GM10847 (cell line): ENCODE results near the gene CERCAM.

ENCODE experiments used
- POLR2A ChIP-seq: IDR thresholded peaks from 2 replicates; pipeline ENCODE4 v1.6.1; 2011; ENCODE audit not compliant: insufficient read length; ENCODE audit errors: extremely low read depth

CERCAM gene

DNA sequence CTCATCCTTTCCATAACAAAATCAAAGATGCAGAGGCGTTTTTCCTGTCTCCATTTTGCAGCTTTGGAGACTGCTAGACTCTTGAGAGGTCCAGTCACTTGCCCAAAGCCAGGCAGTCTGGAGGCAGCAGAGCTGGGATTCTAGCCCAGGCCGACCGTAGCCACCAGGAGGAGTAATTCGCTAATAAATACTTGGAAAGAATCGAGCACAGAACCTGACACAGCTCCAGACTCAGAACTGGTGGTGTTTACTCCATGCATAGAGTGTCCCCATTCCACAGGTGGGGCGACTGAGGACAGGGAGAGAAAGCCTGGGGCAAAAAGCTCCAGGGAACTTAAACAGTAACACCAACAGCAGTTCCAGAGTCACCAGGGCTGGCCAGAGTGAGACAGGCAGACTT is 10.7 kb upstream of the CERCAM start:
- no peak for TF ChIP-seq POLR2A

DNA sequence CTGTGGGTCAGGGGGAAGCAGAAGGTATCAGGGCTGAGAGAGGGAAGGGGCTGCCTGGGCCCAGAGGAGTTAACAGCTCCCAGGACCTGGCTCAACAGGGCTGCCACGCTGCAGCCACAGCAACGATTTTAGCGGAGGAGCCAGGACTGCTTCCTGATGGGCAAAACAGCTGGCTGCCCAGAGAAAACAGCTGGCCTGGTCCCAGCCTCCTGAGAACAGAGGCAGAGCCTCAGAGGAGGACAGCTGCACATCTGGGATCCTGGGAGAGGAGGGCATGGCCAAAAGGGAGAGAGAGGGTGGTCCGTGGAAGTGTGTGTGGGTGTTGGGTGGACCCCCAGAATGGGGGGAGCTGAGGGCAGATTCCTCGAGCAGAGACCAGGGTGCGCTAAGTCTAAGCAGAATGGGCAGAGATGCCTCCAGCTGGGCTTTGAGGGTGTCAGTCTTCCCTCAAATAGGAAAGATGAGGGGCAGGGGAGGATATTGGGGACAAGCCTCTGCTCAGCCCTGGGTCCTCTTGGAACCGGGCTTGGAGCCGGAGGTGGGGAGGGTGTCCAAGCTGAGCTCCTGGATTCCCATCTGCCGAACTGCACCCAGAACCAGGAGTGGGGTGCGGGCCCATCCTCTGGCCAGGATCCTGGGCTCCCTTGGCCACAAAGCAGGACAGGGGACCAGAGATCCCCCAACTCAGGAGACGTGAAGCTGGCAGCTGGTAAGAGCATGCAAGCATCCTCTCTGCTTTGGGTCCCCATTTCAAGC is 9.1 kb upstream of the CERCAM start:
- TF ChIP-seq POLR2A: no peak

DNA sequence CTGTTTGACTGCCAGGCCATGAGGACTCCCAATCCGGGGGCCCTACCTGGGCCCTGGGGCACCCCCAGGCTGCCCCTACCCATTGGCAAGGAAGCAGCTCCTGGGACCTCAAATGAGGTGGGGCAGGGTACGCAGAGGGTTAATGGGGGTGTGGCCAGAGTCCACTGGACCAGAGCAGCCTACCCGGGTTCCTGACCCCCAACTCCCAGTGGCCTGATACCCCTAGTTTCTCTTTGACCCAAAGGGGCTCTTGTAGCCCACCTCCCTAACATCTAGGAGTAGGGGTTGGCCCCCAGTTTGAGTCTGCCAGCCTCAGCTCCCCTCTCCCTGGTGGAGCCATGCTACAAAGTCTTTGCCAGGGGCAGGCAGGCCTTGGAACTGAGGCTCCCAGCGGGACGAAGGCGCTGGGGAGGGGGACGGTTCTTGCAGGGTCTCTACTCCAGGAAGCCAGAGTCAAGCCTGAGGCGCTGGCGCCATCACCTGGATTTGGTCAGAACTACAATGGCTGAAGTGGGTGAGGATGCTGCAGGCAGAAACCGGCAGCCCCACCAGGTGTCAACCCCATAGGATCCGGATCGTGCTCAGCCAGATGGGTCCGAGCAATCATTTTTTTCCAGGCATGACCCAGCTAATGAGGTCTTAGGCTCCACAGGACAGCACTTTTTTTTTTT is 8.4 kb upstream of the CERCAM start:
- no peak for TF ChIP-seq POLR2A

DNA sequence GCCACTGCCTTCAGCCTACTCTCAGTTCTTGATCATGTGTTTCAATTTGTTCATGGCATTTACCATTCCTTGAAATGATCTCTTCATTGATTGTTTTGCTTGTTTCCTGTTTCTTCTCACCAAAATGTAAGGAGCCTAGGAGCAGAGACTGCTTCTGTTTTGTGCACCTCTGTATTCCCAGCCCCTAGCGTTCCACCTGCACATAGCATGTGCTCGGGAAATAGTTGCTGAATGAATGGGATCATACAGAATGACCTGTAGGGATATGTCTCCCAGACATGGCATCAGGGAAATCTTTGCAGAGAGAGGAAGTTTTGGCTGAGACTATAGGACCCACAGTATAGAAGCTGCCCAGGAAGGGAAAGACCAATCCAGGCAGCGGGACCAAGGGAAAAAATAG is 6.2 kb upstream of the CERCAM start:
- no peak for TF ChIP-seq POLR2A

DNA sequence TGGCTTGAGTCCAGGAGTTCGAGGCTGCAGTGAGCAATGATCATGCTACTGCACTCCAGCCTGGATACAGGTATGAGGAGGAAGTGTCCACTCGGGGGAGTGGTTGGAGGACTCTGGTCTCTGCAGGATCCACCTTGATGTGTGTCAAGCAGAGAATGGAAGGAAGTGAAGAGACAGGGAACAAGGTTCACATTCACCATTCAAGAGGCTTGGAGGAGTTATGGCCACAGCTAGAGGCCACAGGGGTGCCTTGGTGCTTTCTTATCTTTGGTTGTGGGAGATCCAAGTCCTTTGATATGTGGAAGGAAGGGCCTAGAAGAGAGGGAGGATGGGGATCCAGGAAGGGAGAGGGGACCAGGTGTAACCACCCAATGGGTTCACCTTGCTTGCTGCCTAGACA is 5.4 kb upstream of the CERCAM start:
- no peak for TF ChIP-seq POLR2A

DNA sequence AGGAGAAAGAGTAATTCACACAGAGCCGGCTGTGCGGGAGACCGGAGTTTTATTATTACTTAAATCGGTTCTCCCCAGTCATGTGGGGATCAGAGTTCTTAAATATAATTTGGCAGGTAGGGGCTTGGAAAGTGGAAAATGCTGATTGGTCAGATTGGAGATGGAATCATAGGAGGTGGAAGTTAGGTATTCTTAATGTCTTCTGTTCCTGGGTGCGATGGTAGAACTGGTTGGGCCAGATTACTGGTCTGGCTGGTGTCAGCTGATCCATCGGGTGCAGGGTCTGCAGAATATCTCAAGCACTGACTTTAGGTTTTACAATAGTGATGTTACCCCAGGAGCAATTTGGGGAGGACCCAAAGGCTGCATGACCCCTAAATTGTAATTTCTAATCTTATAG is 4.6 kb upstream of the CERCAM start:
- no peak for TF ChIP-seq POLR2A

DNA sequence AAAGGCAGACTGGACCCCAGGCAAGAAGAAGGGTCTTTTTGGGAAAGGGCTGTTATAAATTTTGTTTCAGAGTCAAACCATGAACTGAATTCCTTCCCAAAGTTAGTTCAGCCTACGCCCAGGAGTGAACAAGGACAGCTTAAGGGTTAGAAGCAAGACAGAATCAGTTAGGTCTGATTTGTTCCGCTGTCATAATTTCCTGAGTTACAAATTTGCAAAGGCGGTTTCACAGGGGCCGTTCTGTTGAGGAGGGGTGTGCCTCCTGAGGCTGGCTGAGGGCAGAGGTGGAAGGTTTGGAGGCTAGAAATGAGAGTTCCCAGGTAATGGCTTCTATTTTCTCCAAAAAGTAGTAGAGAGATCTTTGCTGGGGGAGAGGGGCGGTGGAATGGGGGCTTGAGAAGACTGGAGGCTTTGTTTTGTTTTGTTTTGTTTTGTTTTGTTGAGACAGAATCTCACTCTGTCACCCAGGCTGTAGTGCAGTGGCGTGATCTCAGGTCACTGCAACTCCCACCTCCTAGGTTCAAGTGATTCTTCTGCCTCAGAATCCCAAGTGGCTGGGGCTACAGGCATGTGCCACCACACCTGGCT is 4.1 kb upstream of the CERCAM start:
- TF ChIP-seq POLR2A: no peak

DNA sequence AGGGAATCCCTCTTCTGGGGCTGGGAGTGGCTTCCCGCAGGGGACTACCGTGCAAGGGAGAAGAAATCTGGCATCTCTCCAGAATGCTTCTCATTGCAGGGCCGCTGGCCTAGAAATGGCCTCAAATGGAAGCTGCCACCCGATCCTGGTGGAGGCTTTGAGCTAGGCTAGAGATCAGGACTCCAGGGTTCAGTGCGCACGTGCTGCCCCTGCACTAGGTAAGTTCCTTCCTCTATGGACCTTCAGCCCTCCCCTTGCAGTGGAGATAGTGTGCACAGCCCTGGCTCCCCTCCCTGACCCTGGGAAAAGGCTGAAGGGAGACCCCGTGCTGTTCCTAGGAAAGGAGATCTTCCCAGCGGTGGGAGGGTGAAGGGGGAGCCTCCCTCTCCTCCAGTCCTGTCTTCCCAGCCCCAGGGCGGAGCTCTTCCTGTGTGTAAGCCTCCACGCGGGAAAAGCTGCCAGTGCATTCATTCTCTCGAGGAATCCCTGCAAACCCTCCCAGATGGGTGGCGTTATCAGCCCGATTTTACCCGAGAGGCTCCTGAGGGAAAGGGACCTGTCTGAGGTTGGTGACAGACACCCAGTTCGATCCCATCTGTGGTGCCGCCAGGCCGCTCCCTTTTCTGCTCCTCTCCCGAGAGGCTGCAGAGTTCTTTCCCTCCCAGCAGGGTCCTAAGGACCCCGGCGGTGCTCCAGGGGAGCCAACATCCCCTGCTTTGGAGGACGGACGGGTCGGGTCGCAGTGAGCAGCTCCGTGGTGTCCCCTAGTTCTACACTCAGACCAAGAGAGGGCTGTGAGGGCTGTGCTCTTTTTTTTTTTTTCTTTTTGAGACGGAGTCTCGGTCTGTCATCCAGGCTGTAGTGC is 1.4 kb upstream of the CERCAM start:
- TF ChIP-seq POLR2A: no peak

DNA sequence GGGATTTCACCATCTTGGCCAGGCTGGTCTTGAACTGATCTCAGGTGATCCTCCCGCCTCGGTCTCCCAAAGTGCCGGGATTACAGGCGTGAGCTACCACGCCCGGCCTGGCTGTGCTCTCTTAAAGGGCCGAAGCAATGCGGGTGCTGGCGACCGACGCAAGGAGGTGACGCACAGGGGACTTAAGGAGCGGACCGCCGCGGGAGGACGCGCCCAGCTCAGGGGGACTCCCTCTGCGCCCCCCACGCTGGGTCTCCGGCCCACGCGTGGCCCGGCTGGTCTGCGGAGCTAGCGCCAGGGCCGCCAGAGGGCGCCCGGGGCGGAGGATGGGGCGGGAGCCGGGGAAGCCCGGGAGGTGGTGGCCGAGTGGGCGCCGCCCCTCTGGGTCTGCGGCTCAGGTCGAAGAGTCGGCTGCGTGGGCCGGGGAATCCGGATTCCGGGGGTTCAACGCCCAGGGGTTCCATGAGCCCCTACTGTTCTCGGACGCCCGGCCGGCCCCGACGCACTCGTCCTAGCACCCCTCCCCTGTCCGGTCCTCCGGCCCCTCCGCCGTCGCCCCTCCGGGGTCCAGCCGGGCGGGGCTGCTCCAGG is 502 bp upstream of the CERCAM start:
- no peak for TF ChIP-seq POLR2A

DNA sequence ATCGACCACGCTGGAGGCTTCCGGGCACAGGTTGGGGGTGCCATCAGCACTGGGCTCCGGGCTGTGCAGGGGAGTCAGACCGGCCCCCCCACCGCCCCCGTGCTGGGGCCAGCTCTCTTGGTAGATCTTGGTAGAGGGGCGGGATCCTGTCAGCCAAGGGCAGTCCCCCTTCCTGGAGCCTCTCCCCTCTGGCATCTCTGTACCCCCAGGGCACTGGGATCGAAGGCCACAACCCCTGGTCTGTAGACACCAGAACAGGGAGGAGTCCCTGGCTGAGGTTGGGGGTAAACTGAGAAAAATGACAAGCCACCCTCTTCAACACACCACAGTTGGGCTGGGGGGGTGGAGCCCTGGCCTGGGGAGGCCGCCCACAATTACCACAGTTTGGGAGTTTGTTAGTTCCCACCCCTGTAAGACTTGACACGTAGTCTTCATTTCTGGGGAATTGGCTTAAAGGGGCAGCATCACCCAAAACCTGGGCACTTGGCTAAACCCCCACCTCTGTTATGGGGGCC is 882 bp downstream of the CERCAM start:
- no peak for TF ChIP-seq POLR2A

DNA sequence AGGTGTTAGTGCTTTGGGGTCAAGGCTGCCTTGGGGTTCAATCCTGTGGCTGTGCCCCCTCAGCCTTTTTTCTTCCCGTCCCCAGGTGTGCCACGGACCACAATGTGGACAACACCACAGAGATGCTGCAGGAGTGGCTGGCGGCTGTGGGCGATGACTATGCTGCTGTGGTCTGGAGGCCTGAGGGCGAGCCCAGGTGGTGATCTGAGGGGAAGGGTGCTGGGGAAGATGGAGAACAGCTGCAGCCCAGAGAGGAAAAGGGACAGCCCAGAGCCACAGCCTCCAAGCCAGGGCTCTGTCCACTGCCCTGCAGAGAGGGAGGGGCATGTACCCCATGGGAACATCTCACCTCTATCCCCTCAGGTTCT is 2.1 kb downstream of the CERCAM start:
- no peak for TF ChIP-seq POLR2A

DNA sequence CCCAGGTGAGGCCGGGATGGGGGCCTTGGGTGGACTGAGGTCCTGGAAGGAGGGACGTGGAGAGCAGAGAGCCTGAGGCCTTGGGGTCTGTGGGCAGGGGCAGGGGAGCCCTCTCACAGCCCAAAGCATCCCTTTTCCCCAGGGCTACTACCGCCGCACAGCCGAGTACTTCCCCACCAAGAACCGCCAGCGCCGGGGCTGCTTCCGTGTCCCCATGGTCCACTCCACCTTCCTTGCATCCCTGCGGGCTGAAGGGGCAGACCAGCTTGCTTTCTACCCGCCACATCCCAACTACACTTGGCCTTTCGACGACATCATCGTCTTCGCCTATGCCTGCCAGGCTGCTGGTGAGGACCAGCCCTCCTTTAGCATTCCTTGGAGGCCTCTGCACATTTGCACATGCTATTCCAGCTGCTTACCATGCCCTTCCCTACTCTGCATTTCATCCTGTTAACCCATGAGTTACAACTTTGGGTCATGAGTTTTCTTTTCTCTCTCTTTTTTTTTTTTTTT is 3.7 kb downstream of the CERCAM start:
- no peak for TF ChIP-seq POLR2A

DNA sequence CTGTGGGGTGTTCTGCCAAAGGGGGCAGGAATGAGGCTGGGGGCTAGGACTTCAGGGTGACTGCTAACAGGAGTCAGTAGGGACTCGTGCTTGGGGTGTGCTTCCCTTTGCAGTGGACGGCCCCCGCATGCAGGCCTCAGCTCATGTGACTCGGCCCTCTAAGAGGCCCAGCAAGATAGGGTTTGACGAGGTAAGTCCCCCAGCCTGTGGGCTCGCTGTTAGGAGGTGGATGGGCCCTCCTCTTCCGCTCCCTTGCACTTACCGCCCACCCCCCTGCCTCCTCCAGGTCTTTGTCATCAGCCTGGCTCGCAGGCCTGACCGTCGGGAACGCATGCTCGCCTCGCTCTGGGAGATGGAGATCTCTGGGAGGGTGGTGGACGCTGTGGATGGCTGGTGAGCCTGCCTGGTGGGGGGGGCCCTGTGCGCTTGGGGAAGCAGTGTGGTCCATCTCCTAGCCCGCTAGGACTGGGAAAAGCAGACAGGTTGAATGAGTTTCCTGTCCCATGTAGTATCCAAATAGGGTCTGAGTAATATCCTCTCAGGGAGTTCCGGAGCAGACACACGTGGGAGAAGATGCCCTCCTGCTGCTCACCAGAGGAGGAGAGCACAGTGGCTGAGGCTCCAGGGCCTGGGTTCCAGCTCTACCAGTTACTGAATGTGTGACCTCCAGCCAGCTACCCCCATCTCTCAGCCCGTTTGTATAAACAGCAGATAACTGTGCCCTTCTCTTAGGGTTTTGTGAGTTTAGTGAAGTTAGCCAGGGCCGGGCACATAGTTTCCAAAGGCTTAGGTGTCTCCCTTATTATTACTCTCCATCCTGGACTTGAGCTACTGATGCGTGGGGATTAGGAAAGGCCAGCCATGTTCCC is 8.2 kb downstream of the CERCAM start:
- TF ChIP-seq POLR2A: no peak

DNA sequence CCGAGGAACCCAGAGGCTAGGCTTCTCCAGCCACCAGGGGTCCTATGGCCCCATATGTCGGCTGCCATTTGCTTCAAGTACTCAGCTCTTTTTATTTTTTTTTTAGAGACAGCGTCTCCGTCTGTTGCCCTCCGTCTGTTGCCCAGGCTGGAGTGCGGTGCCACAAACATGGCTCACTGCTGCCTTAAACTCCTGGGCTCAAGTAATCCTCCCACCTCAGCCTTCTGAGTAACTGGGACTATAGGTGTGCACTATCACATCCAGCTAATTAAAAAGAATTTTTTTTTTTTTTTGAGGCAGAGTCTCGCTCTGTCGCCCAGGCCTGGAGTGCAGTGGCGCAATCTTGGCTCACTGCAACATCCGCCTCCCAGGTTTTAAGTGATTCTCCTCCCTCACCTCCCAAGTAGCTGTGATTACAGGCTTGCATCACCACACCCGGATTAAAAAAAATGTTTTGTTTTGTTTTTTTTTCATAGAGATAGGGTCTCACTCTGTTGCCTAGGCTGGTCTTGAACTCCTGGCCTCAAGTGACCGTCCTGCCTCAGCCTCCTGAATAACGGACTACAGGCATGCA is 8.9 kb downstream of the CERCAM start:
- no peak for TF ChIP-seq POLR2A

DNA sequence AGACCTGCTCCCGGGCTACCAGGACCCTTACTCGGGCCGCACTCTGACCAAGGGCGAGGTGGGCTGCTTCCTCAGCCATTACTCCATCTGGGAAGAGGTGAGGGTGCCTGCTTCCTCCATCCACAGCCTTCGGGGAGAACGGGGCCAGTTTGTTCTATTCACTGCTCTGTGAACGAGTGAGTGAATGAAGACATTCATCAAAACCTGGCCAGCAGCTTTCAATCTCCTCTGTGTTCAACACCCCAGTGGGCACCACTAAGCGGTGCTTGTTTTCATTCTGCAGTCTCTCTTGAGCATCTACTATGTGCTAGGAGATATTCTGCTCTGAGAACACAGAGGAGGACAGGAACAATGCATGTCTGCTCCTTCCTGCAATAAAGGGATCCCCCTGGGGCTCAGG is 10.6 kb downstream of the CERCAM start:
- TF ChIP-seq POLR2A: no peak
